HTR-8/SVneo (cell line): ENCODE data around the gene TFAP2E.
"Not testable (repeated sequence)": the region's sequence is repeated elsewhere in the genome, so short reads cannot be mapped to it uniquely, and the experiment has no call there.

Experiments
- DNase-seq: peaks from one replicate; pipeline ENCODE4 v3.0.0; 2011; ENCODE audit warnings: low spot score, mixed read lengths; ENCODE audit not compliant: insufficient read length
- FAIRE-seq: peaks from 2 replicates; lab custom pipeline; 2011; peaks lifted over from hg19 to GRCh38; lab: Jason Lieb, UNC

The TFAP2E gene

GRCh38 chr1:35570589-35571137, 2.5 kb upstream of the TFAP2E start:
- FAIRE-seq (no peak), DNase-seq (no peak)

DNA sequence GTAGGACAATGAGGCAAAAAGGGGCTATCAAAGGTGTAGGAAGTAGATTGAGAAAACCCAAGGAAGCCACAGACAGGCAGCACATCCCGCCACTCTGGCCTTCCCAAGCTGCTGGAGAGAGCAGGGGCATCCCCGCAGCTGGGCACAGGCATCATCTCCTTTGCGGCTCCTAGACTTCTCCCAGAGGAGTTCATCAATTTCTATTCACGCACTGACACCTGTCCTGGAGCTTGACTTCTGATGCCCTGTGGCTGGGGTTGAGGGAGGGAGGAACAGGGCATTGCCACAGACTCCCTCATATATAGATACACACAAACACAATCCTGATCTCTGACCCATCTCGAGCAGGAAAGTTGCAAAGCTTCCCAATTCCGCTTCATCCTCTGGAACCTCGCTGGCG, 1.9 kb upstream of the TFAP2E start:
- no peak for FAIRE-seq

GRCh38 chr1:35572296-35572695, 818 bp upstream of the TFAP2E start:
- FAIRE-seq, result no peak
- DNase-seq, result no peak

More for the DNA sequence above, 1.9 kb upstream of the TFAP2E start:
- no peak for DNase-seq

DNA sequence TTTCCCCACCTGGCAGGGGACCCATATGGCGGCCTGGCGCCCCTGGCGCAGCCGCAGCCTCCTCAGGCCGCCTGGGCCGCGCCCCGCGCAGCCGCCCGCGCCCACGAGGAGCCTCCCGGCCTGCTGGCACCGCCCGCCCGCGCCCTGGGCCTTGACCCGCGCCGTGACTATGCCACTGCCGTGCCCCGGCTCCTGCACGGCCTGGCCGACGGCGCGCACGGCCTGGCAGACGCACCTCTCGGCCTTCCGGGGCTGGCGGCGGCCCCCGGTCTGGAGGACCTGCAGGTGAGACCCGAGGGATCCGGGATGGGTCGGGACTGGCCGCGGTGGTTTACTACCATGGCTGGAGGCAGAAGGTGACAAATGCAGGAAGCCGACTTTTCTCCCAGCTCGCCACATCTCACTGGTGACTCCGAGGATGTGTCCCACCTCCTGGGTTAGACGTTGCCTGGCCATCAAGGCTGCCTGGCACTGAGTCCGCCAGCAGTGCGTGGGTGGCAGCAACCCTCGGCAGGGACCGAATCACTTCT, 1.1 kb downstream of the TFAP2E start:
- FAIRE-seq, result peak; percentile 33
- no peak for DNase-seq

GRCh38 chr1:35574655-35575415, 1.7 kb downstream of the TFAP2E start:
- FAIRE-seq (no peak), DNase-seq (no peak)

GRCh38 chr1:35575416-35575958, 2.4 kb downstream of the TFAP2E start:
- FAIRE-seq (no peak), DNase-seq (no peak)

DNA sequence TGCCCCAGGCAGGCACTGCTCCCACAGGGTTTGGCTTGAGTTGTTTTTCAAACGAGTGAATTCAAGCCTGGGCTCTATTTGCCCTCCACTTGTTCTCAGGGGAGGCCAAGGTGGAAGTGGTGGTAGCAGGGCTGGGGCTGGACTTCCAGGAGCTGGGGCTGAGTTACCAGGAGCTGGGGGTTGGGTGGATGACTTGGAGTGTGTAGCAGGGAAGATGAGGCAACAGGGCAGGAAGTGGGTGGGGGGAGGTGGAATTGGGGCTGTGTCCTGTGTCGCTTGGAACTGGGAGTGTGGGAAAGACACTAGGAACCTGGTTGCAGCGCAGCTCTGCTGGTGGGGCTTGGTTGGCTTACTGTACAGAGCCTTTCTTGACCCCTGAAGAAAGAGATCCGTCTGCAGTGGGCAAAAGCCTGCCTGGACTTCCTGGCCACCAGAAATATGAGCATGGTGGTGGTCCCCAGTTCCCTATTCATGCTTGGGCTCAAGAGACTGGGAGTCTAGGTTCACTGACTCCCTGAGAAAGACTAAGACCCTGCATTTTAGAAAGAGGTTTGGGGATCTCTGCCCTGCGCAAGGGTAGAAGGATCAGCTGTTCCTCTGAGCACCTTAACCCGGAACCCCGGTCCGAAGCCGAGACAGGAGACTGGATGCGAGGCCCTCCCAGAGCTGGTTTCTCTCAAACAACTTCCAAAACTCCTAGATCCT, 3.1 kb downstream of the TFAP2E start:
- FAIRE-seq, result no peak
- DNase-seq, result no peak

DNA sequence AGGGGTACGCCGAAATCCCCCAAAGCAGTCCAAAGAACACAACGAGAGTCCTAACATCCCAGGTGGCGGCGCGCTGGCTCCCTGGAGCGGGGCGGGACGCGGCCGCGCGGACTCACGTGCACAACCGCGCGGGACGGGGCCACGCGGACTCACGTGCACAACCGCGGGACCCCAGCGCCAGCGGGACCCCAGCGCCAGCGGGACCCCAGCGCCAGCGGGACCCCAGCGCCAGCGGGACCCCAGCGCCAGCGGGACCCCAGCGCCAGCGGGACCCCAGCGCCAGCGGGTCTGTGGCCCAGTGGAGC, 3.6 kb downstream of the TFAP2E start:
- FAIRE-seq, result not testable (repeated sequence)

GRCh38 chr1:35577071-35577998, 4.2 kb downstream of the TFAP2E start:
- no peak for FAIRE-seq
- DNase-seq, result no peak

More for the DNA sequence above, 3.6 kb downstream of the TFAP2E start:
- not testable (repeated sequence) for DNase-seq

DNA sequence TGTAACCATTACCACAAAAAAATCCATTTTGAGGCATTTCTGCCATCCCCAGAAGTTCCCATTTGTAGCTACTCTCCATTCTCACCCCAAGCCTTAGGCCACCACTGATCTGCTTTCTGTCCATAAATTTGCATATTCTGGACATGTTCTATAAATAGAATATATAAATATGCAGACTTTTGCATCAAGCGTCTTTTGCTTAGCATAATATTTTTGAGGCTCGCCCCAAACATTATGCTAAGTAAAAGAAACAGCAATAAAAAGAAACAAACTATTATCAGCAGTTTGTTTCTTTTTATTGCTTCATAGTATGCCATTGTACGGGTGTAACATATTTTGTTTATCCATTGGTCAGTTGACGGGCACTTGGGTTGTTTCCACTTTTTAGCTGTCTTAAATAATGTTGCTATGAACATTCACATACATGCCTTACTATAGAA, 7.9 kb downstream of the TFAP2E start:
- FAIRE-seq, result no peak

DNA sequence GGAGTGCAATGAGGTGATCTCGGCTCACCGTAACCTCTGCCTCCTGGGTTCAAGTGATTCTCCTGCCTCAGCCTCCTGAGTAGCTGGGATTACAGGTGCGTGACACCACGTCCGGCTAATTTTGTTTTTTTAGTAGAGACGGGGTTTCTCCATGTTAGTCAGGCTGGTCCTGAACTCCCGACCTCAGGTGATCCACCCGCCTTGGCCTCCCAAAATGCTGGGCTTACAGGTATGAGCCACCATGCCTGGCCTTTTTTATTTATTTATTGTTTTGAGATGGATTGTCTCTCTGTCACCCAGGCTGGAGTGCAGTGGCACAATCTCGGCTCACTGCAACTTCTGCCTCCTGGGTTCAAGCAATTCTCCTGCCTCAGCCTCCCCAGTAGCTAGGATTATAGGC, 8.5 kb downstream of the TFAP2E start:
- not testable (repeated sequence) for DNase-seq, FAIRE-seq

More for the DNA sequence above, 7.9 kb downstream of the TFAP2E start:
- DNase-seq, result no peak

DNA sequence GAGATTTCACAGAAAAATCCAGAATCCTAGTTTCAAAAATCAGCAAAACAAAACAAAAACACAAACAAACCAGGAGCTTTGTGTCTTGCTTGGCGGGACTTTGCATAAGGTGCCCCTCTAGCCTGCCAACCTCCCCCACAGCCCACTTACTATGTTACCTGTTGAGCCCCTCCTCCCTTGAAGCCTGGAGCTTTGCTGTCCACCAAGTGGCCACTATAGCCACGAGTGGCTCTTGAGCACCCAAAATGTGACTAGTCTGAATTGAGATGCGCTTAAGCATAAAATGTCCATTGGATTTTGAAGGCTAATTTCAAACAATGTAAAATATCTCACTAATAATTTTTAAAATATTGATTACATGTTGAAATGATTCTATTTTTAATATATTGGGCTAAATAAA, 12.2 kb downstream of the TFAP2E start:
- FAIRE-seq (no peak), DNase-seq (no peak)

GRCh38 chr1:35585805-35586204, 12.7 kb downstream of the TFAP2E start:
- not testable (repeated sequence) for DNase-seq, FAIRE-seq

DNA sequence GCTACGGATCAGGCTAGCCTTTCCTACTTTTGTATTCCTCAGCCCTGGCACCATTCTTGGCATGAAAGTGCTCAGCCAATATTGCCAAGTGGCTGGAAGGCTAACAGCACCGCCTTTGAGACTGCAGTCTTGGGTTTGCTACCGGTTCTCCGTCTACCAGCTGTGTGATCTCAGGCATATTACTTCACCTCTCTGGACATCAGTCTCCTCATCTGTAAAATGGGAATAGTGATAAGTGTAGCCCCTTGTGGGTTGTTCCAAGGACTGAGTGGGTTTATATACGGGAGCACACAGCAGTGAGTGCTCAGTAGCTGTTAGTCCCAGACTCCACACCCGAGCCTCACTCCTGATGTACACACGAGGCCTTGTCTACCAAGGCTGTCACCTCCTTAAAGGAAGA, 13.7 kb downstream of the TFAP2E start:
- no peak for DNase-seq
- no peak for FAIRE-seq

- DNase-seq (no peak), FAIRE-seq (no peak)
Observed at GRCh38 chr1:35587736-35588135, 14.6 kb downstream of the TFAP2E start.

DNA sequence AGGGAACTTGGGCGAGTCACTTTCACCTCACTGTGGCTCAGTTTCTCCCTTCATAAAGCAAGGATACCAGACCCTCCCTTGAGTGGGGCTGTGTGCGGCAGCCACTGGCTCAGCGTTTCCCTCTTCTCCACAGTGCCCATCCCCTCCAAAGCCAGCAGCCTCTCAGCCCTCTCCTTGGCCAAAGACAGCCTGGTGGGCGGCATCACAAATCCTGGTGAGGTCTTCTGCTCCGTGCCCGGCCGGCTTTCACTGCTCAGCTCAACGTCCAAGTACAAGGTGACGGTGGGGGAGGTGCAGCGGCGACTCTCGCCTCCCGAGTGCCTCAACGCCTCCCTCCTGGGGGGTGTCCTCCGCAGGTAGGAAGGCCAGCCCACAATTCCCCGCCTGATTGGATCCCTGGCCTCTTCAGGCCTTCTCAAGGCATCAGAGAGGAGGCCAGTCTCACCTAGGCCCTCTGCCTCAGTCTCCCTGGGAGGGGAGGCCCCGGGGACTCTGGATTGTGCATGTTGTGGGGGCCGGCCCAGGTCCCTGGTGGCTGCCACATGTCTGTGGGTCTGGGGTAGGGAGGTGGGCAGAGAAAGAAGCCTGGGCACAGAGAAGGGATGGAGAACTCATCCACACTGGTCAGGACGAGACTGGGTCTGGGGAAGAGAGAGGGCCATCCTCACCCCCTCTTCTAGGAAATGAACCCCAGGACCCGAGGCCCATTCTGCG, 15.2 kb downstream of the TFAP2E start:
- no peak for DNase-seq
- FAIRE-seq, result no peak

DNA sequence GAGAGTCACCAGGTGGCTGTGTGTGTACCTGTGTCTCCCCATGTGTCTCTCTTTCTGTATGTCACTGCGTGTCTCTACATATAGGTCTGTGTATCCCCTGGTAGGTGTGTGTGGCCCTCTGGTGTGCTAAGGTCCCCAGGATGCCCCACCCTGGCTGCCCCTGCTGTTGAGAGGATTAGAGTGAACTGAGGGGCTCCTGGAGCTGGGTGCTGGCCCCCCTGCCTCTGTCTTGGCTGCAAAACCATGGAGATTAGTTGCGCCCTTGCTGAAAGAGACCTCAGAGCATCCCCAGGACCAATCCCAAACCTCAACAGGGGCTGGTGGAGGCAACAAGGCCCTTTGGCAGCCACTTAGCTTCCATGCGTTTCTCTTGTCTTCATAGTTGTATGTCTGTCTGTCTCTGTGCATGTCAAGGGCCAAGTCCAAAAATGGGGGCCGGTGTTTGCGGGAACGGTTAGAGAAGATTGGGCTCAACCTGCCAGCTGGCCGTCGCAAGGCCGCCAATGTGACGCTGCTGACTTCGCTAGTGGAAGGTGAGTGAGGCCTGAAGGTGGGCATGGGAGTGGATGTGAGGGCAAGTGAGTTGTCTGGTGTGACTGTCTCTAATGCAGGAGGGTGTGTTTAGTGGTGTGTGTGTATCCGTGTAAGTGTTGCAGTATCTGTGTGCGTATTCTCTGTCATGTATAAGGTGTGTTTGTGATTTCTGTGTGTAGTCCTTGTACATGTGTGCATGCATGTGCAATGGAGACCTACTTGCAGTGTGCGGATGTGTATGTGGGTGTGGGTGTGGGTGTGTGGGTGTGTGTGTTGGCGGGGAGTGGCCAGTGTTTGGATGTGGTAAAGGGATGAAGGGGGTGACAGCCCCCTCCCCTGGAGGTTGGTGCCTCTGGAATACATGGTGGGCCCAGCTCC, 16.7 kb downstream of the TFAP2E start:
- FAIRE-seq, result no peak
- no peak for DNase-seq

DNA sequence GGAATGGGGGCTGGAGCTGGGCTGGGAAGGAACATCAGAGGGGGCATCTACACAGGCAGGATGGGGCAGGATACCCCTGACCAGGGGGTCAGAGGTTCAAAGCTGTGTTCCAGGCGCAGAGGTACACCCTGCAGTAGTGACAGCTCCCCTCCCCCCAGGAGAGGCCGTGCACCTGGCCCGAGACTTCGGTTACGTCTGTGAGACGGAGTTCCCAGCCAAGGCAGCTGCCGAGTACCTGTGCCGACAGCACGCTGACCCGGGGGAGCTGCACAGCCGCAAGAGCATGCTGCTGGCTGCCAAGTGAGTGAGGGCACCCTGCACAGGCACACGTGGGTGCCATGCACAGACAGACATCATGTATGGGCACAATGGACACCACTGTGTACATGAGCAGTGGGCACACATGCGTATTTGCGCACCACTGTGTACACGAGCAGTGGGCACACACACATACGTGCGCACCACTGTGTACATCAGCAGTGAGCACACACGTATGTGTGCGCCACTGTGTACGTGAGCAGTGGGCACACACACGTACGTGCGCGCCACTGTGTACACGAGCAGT, 17.4 kb downstream of the TFAP2E start:
- FAIRE-seq (peak; percentile 77), DNase-seq (no peak)
